GM19395 (cell line): ENCODE measurements around the gene QDPR.

Experiments
- ATAC-seq: cut with Tn5 transposase; IDR thresholded peaks from one replicate; pipeline ENCODE4 v1.9.1; 2021; ENCODE audit warnings: mild to moderate bottlenecking, moderate library complexity; ENCODE audit not compliant: unreplicated experiment

Gene QDPR

DNA sequence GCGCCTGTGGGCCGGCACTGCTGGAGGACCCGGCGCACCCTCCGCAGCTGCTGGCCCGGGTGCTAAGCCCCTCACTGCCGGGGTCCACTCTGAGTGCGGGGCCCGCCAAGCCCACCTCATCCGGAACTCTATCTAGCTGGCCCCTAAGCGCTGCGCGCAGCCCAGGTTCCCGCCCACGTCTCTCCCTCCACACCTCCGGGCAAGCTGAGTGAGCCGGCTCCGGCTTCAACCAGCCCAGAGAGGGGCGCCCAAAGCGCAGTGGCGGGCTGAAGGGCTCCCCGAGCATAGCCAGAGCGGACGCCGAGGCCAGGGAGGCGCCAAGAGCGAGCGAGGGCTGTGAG is 75.2 kb downstream of the QDPR start:
- no peak for ATAC-seq
